ENCODE data around the gene DBT. TPM values are rescaled to one million over a fixed set of nuclear protein-coding genes. Genes with fewer than 3 reads are reported as not detected.
"Not testable (repeated sequence)": the region's sequence is repeated elsewhere in the genome, so short reads cannot be mapped to it uniquely, and the experiment has no call there.

DBT gene
- total RNA-seq (2014; rRNA removed; shearing (Covaris generic)) (4.2 and 5.3 TPM in 2 replicates), polyA plus RNA-seq (2016; fragmentation: Nextera tagmentation; extraction: Ambion mirVana) (6.4 and 7.4 TPM in 2 replicates)

- Histone ChIP-seq H3K9ac (peak within 1 kb of the TSS; percentile 93), H3K9me3 (ENCODE audit: low read depth) (no peaks in the 10 kb centered on the region), H4K20me1 (ENCODE audit: insufficient read depth) (no peaks in the 10 kb centered on the region), H3K9me2 (ENCODE audit: insufficient read depth) (no peaks in the 10 kb centered on the region), H3K27ac (peak within 1 kb of the TSS; percentile 64), H3K4me2 (ENCODE audit: unreplicated experiment) (peak within 1 kb of the TSS; percentile 99), H3F3A (ENCODE audit: insufficient read depth) (no peaks in the 10 kb centered on the region), H2AFZ (peak within 1 kb of the TSS; percentile 98), H3K36me3 (ENCODE audit: low read depth) (no peaks in the 10 kb centered on the region), H3K27me3 (replicated peaks; ENCODE audit: insufficient read depth) (no peaks in the 10 kb centered on the region), H3K4me1 (ENCODE audit: insufficient read depth) (peaks cover 7% of the 10 kb centered on the region; the same call in 1 of the 2 replicates), H3K4me3 (peak within 1 kb of the TSS; percentile 93), H3K79me2 (ENCODE audit: insufficient read depth) (peaks cover 47% of the 10 kb centered on the region)
- in situ Hi-C loops (cut with MboI) = no loop called here
- DNase-seq = peak; percentile 98
- TF ChIP-seq EZH2 (IDR thresholded peaks at IDR 0.05; ENCODE audit: insufficient read depth, poor library complexity, severe bottlenecking) (no peak), EZH2phosphoT487 (IDR thresholded peaks at IDR 0.05; ENCODE audit: insufficient read depth, low read depth) (no peak)
- 0 to 2% methylated on average over 31 of the region's 31 CpGs for WGBS, 2 experiments (ENCODE audit: low coverage in 1 of 2, low lambda C conversion rate in 2 of 2, missing lambda C conversion rate in 2 of 2)
Measured at GRCh38 chr1:100249537-100250257, at the start of gene DBT. TSS of gene DBT (minus strand) at chr1:100249834. CDS start at chr1:100249820, 14 bp downstream.

- H3K36me3 ChIP-seq (ENCODE audit: low read depth) = no peaks in the 10 kb centered on the region
- H2AFZ ChIP-seq = no peak overlapping the region
- H3K4me3 ChIP-seq = no peak overlapping the region
- no peaks in the 10 kb centered on the region for H3K27me3 ChIP-seq (replicated peaks; ENCODE audit: insufficient read depth)
- H3K9me3 ChIP-seq (ENCODE audit: low read depth) = no peaks in the 10 kb centered on the region
- 87 to 89% methylated on average over 4 of the region's 4 CpGs for WGBS, 2 experiments (ENCODE audit: low coverage in 1 of 2, low lambda C conversion rate in 2 of 2, missing lambda C conversion rate in 2 of 2)
- no peak overlapping the region for H3K27ac ChIP-seq
- H3K9me2 ChIP-seq (ENCODE audit: insufficient read depth) = no peaks in the 10 kb centered on the region
- no peaks in the 10 kb centered on the region for H3K4me1 ChIP-seq (ENCODE audit: insufficient read depth)
- no peak for TF ChIP-seq EZH2phosphoT487 (IDR thresholded peaks at IDR 0.05; ENCODE audit: insufficient read depth, low read depth)
- TF ChIP-seq EZH2 (IDR thresholded peaks at IDR 0.05; ENCODE audit: insufficient read depth, poor library complexity, severe bottlenecking) = no peak
- in situ Hi-C loops (cut with MboI) = no loop called here
- no peak overlapping the region for H3K9ac ChIP-seq
- H3K79me2 ChIP-seq (ENCODE audit: insufficient read depth) = no peaks in the 10 kb centered on the region
- H3F3A ChIP-seq (ENCODE audit: insufficient read depth) = peaks cover 20% of the 10 kb centered on the region
- H4K20me1 ChIP-seq (ENCODE audit: insufficient read depth) = no peaks in the 10 kb centered on the region
- H3K4me2 ChIP-seq (ENCODE audit: unreplicated experiment) = no peak overlapping the region
- DNase-seq = no peak
Measured at GRCh38 chr1:100298512-100298911, 48.9 kb upstream of the DBT start.

GRCh38 chr1:100296997-100297396, 47.4 kb upstream of the DBT start:
- H2AFZ ChIP-seq; H3K9me3 ChIP-seq (ENCODE audit: low read depth); DNase-seq; H3K36me3 ChIP-seq (ENCODE audit: low read depth); H3K27me3 ChIP-seq (replicated peaks; ENCODE audit: insufficient read depth); H3K4me3 ChIP-seq; H3K4me2 ChIP-seq (ENCODE audit: unreplicated experiment); H3K9ac ChIP-seq; H3K9me2 ChIP-seq (ENCODE audit: insufficient read depth); in situ Hi-C loops (cut with MboI); H3K27ac ChIP-seq; H3K79me2 ChIP-seq (ENCODE audit: insufficient read depth); H4K20me1 ChIP-seq (ENCODE audit: insufficient read depth); H3K4me1 ChIP-seq (ENCODE audit: insufficient read depth): not testable (repeated sequence)
- peaks cover 32% of the 10 kb centered on the region; the same call in 1 of the 2 replicates for H3F3A ChIP-seq (ENCODE audit: insufficient read depth)

- WGBS, 2 experiments (ENCODE audit: low coverage in 1 of 2, low lambda C conversion rate in 2 of 2, missing lambda C conversion rate in 2 of 2) = 89 to 90% methylated on average over 8 of the region's 8 CpGs
Measured at GRCh38 chr1:100296140-100296539, 46.5 kb upstream of the DBT start.

More at GRCh38 chr1:100296140-100296539, 46.5 kb upstream of the DBT start:
- H3K27ac ChIP-seq = no peak overlapping the region
- no peaks in the 10 kb centered on the region for H3K4me1 ChIP-seq (ENCODE audit: insufficient read depth)
- H3K79me2 ChIP-seq (ENCODE audit: insufficient read depth) = no peaks in the 10 kb centered on the region
- in situ Hi-C loops (cut with MboI) = no loop called here
- H3K9me3 ChIP-seq (ENCODE audit: low read depth) = no peaks in the 10 kb centered on the region
- no peaks in the 10 kb centered on the region for H4K20me1 ChIP-seq (ENCODE audit: insufficient read depth)
- peaks cover 17% of the 10 kb centered on the region for H3K36me3 ChIP-seq (ENCODE audit: low read depth)
- no peak overlapping the region for H3K9ac ChIP-seq
- DNase-seq = no peak
- H3K9me2 ChIP-seq (ENCODE audit: insufficient read depth) = no peaks in the 10 kb centered on the region
- no peak overlapping the region for H3K4me2 ChIP-seq (ENCODE audit: unreplicated experiment)
- peaks cover 39% of the 10 kb centered on the region; the same call in 1 of the 2 replicates for H3F3A ChIP-seq (ENCODE audit: insufficient read depth)
- H2AFZ ChIP-seq = no peak overlapping the region
- no peaks in the 10 kb centered on the region for H3K27me3 ChIP-seq (replicated peaks; ENCODE audit: insufficient read depth)
- H3K4me3 ChIP-seq = no peak overlapping the region
- TF ChIP-seq EZH2 (IDR thresholded peaks at IDR 0.05; ENCODE audit: insufficient read depth, poor library complexity, severe bottlenecking) (no peak), EZH2phosphoT487 (IDR thresholded peaks at IDR 0.05; ENCODE audit: insufficient read depth, low read depth) (no peak)

All from GM23248 (cell line).